NCI-H128 (cell line): ENCODE results near the gene IFITM10.
"Not testable (repeated sequence)": the region's sequence is repeated elsewhere in the genome, so short reads cannot be mapped to it uniquely, and the experiment has no call there.

Experiments used
- DNase-seq: peaks from one replicate; lab custom pipeline; 2025; ENCODE audit not compliant: unreplicated experiment; lab: John Stamatoyannopoulos, UW

Gene IFITM10

DNA sequence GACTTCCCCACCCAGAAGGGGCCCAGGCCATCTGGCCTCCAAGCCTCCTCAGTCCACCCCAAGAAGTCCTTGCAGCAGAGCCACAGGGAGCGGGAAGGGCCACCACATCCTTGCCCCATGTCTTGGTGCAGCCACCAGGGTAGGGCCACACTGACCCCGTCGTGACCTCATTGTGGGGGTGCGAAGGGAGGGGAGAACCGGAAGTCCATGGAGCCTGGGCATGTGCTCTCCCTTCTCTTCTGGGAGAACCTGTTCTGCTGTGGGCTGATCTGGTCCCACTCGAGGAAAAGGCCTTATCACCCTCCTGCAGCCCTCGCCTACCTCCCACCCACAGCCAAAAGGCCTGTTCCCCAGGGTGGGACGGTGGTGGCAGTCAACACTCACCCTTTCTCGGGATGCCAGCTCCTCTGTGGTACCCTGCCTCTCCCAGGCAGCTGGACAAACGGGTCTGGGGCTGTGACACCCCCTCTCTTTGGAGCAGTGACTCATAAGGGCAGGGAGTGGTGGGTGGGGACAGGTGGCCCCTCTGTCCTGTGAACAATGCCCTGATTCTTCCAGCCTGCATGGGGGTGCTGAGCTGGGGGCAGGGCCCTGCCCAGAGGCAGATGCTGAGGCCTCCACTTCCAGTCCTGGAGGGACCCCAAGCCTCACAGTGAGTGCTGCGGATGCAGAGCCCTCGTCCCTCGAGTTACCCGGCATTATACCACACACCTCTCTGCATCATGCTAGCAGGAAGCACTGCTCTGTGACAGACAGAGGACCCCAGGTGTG, 27.9 kb upstream of the IFITM10 start:
- DNase-seq, result no peak

DNA sequence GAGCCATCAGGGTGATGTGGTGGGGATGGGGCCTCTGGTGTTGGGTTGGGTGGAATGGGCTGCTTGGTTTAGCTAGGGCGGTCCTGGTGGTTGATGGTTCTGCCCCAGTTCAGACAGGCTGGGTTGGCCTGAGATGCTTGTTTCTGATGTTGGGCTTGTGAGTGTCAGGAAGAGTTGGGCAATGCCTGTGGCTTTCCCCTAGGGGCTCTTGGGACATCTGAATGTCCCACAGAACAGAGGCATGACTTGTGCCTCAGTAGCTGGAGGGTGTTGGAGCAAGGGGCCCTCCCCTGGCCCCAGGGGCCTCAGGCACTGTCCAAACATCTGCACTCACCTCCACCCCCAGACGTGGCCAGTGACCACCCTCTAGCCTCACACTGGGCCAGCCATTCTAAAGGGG, 27.3 kb upstream of the IFITM10 start:
- DNase-seq, result no peak

GRCh38 chr11:1776944-1777715, 26.7 kb upstream of the IFITM10 start:
- DNase-seq, result no peak

DNA sequence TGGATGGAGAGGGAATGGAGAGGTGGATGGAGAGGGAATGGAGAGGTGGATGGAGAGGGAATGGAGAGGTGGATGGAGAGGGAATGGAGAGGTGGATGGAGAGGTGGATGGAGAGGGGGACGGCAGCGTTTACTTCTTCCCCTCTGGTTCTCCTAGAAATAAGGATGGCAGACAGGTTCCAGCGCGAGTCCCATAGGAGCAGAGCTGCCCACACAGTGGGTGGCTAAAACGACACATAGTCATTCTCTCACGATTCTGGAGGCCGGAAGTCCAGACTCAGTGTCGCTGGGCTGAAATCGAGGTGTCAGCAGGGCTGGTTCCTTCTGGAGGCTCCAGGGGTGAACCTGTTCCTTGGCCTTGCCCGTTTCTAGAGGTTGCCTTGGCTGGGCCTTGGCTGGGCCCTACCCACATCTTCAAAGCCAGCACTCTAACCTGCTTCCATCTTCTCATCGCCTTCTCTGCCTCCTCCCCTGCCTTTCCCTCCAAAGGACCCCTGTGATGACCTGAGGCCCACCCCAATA, 26.0 kb upstream of the IFITM10 start:
- DNase-seq, result no peak

DNA sequence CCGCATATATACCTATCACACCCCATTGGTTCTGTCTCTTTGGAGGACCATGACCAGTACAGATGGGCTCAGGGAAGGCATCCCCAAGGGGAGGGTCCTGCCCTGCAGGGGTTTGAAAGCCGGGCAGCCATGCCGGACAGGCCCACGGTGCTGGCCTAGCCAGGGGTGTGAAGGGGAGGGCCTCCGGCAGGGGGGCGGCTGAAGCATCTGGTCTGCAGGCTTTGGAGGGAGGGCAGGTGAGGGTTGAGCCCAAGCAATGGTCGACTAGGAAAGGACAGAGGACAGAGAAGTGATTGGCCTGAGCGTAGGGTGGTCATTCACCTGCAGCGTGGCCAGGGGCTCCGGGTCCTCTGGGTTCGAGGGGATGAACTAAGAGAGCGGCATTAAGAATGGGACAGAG, 24.5 kb upstream of the IFITM10 start:
- DNase-seq, result no peak

GRCh38 chr11:1773994-1774550, 23.7 kb upstream of the IFITM10 start:
- no peak for DNase-seq

DNA sequence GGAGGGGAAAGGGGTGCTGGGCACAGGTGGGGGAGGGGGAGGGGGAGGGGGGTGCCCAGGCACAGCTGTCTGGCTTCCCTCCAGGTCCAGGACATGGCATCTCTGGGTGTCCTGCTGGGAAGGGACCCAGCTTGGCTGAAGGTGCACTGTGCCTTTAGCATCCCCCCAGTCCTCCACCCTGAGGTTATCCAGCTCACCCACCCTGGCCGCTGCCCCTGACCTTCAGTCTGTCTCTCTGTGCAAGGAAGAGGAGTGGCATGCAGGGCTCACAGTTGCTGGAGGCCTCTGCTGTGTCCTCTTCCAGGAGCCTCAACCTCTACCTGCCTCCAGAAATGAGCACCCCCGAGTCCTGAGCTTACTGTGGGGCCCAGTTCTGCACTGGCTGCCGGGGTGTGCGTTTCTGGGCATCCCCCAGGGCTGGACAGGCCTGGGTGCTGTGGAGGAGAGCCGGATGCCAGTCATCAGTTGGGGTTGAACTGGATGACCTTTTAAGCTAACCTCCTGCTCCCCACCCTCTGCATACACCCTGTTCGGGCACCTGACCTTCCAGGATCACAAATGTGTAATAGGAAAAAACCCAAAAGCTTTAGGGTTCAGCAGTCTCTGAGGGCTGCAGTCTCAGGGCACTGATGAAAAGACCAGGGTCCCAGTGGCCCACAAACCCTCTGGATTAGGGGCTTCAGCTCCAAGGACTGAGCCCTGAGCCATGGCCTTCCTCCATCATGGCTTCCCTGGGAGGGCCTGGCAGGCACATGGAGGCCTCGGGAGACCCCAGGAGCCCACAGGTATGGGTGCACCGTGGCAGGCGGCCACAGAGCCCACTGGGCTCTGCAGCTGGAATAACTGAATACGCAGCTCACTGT, 23.0 kb upstream of the IFITM10 start:
- DNase-seq, result no peak

GRCh38 chr11:1772270-1773130, 22.1 kb upstream of the IFITM10 start:
- DNase-seq, result no peak

GRCh38 chr11:1771700-1772099, 21.3 kb upstream of the IFITM10 start:
- no peak for DNase-seq

- DNase-seq, result no peak
Measured at GRCh38 chr11:1771273-1771672, 20.9 kb upstream of the IFITM10 start.

GRCh38 chr11:1770528-1770927, 20.1 kb upstream of the IFITM10 start:
- DNase-seq, result no peak

- no peak for DNase-seq
Measured at GRCh38 chr11:1770061-1770460, 19.7 kb upstream of the IFITM10 start.

- DNase-seq, result not testable (repeated sequence)
Measured at GRCh38 chr11:1769304-1769936, 19.0 kb upstream of the IFITM10 start.

DNA sequence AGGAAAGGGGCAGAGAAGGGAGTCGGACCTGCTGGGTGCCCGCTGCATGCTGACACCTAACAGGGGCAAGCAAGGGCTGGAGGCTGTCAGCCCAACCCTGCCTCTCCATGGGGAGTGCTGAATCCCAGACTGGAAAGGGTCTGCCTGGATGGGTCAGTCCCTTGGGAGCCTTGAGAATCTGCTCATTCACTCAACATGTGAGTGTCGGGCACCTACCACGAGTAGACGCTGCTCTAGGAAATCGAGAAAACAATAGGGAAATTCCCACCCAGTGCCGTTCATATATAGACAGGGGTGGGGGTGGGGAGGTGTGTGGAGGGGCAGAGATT, 17.7 kb upstream of the IFITM10 start:
- no peak for DNase-seq

GRCh38 chr11:1767399-1768140, 17.2 kb upstream of the IFITM10 start:
- DNase-seq, result no peak

GRCh38 chr11:1766719-1767398, 16.5 kb upstream of the IFITM10 start:
- no peak for DNase-seq

DNA sequence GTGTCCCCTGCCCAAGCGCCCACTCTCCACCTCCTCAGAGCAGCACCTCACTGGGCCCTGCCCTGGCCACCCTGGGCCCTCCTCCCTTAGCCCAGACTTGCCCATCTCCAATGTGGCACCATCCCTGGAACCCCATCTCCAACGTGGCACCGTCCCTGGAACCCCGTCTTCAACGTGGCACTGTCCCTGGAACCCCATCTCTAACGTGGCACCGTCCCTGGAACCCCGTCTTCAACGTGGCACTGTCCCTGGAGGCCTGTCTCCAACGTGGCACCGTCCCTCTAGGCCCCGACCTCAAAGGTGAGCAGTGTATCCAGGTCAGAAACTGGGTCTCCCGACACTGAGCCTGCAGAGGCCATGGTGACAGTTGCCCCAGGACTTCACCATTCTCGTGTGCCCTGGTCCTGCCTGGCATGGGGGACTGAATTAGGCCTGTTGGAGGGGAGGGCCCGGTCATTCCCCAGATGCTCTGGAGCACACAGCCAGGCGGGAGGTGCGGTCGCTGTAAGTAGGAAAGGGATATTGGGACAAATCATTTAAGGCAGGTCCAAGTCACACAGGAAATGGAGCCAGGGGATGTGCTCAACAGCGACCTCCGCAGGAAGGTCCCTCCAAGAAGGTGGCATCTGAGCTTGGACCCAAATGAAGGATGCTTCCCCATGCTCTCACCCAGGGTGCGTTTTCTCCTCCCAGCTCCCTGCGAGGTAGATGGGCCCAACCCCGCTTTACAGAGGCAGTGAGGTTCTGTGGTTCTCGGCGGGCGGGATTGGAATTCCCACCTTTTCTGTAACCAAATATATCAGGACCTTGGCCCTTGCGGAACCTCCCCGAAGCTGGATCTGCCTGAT, 15.7 kb upstream of the IFITM10 start:
- DNase-seq, result no peak
